ENCODE measurements around the gene ERICH4. TPM values are rescaled to one million over a fixed set of nuclear protein-coding genes. Genes with fewer than 3 reads are reported as not detected.

Gene ERICH4, protein sequence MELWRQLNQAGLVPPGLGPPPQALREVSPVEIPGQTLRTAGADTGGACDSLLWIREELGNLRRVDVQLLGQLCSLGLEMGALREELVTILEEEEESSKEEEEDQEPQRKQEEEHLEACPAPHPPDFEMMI
- total RNA-seq (not detected), polyA plus RNA-seq (not detected)

GRCh38 chr19:41442473-41443355 is at the start of gene ERICH4:
ERICH4 (plus strand) TSS chr19:41443156; CDS start chr19:41443170, 14 bp downstream.
- no peak for ATAC-seq
- FAIRE-seq = no peak
- Histone ChIP-seq H3K36me3 (no peaks in the 10 kb centered on the region), H3K4me1 (peaks cover 0 to 6% (median 4%) of the 10 kb centered on the region in 3 donors), H3K4me3 (no peak within 1 kb of the TSS), H3K27me3 (no peaks in the 10 kb centered on the region), H3K9me3 (no peaks in the 10 kb centered on the region), H3K27ac (no peak within 1 kb of the TSS)
- WGBS, 2 donors = 45 to 58% methylated on average over 7 of the region's 7 CpGs
- DNase-seq = no peak
- intact Hi-C loops (cut with DNase I) = loop anchor here in 2 of 3 donors (10.0 kb wide), 2 partner anchors 108 to 132 kb away; partner anchors contain the start of gene CEACAM21 (in 1 of the 2)
- TF ChIP-seq, protein P1, sequence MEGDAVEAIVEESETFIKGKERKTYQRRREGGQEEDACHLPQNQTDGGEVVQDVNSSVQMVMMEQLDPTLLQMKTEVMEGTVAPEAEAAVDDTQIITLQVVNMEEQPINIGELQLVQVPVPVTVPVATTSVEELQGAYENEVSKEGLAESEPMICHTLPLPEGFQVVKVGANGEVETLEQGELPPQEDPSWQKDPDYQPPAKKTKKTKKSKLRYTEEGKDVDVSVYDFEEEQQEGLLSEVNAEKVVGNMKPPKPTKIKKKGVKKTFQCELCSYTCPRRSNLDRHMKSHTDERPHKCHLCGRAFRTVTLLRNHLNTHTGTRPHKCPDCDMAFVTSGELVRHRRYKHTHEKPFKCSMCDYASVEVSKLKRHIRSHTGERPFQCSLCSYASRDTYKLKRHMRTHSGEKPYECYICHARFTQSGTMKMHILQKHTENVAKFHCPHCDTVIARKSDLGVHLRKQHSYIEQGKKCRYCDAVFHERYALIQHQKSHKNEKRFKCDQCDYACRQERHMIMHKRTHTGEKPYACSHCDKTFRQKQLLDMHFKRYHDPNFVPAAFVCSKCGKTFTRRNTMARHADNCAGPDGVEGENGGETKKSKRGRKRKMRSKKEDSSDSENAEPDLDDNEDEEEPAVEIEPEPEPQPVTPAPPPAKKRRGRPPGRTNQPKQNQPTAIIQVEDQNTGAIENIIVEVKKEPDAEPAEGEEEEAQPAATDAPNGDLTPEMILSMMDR (IDR thresholded peaks at IDR 0.05) = no peak

- FAIRE-seq = no peak
- H3K27ac ChIP-seq = no peak overlapping the region
- H3K27me3 ChIP-seq = no peaks in the 10 kb centered on the region
- no peak for DNase-seq
- WGBS, 2 donors = 69 to 80% methylated on average over 6 of the region's 6 CpGs
- no peak for ATAC-seq
- peak overlapping the region in 1 of 4 donors; percentile 87 for H3K4me3 ChIP-seq
- TF ChIP-seq, protein P1 (IDR thresholded peaks at IDR 0.05) = no peak
- H3K4me1 ChIP-seq = peaks cover 0 to 16% (median 9%) of the 10 kb centered on the region in 3 donors
- intact Hi-C loops (cut with DNase I) = no loop called here
- H3K9me3 ChIP-seq = no peaks in the 10 kb centered on the region
- H3K36me3 ChIP-seq = peaks cover 0 to 18% (median 6%) of the 10 kb centered on the region in 3 donors
These were observed 47.6 kb upstream of the ERICH4 start for GRCh38 chr19:41395355-41395754.

DNA sequence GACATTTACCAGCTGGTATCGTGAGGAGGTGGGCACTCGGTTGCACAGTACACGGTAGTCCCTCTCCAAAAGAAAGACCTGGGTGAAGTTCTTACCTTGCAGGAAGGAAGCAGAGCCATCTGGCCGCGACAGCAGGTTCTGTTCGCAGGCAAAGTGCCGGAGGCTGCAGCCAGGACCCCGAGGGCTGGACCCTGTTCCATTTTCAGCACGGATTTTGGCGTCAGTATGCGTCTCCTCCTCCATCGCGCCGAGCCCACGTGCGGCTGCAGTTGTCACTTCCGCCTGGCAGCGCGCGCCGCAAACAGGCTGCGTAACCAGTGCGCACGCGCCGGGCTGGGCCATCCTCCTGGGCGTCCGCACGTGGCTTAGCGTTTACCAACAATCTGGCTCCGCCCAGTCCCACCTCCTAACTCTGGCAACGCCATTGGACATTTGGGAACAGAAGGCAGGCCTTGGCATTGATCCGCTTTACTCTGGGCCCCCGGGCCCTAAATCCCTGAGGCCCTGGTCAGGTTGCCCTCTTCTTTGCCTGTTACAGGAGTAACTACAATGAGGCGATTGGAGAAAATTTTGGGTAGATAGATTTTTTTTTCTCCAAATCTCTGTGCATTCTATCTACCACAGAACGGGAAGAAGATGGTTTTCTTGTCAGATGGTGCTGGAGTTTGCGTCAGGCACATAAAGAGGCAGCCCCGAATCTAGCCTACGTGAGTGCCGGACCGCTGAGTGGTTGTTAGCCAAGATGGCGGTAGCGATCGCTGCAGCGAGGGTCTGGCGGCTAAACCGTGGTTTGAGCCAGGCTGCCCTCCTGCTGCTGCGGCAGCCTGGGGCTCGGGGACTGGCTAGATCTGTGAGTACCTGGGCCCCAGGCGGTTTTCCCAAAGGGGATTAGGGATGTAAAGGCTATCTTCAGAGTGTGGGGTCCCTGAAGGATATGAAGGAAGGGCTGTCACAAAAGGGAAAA is 45.6 kb upstream of the ERICH4 start, which contains the start of the genes BCKDHA and EXOSC5:
Gene BCKDHA, plus strand, starts transcription at position 733 of the 964 bp plus-strand sequence. Its CDS starts 10 bp downstream, at position 743.
Gene EXOSC5, minus strand, starts transcription at position 274 of the 964 bp plus-strand sequence. Its CDS starts 31 bp downstream, at position 243.
- Histone ChIP-seq H3K36me3 (no peaks in the 10 kb centered on the region), H3K27ac (peak within 1 kb of the TSS; percentile 93 to 99 (median 96)), H3K4me3 (peak within 1 kb of the TSS; percentile 64 to 95 (median 82)), H3K9me3 (no peaks in the 10 kb centered on the region), H3K4me1 (peaks cover 0 to 16% (median 9%) of the 10 kb centered on the region in 3 donors), H3K27me3 (no peaks in the 10 kb centered on the region)
- intact Hi-C loops (cut with DNase I) = no loop called here
- peak; percentile 95 for FAIRE-seq
- ATAC-seq = peak; percentile 96 to 99 (median 97)
- DNase-seq = peak; percentile 97 to 100 (median 100)
- WGBS, 2 donors = 0 to 1% methylated on average over 50 of the region's 50 CpGs
- TF ChIP-seq, protein P1 (IDR thresholded peaks at IDR 0.05) = no peak

- Histone ChIP-seq H3K4me3 (peak overlapping the region; percentile 51 to 95 (median 76)), H3K27ac (peak overlapping the region; percentile 93 to 99 (median 96)), H3K9me3 (no peaks in the 10 kb centered on the region), H3K4me1 (peaks cover 0 to 16% (median 9%) of the 10 kb centered on the region in 3 donors), H3K27me3 (no peaks in the 10 kb centered on the region), H3K36me3 (no peaks in the 10 kb centered on the region)
- FAIRE-seq (no peak), DNase-seq (no peak), ATAC-seq (peak in 1 of 4 donors; percentile 1)
- TF ChIP-seq, protein P1 (IDR thresholded peaks at IDR 0.05) = no peak
- 0% methylated on average over 5 of the region's 5 CpGs for WGBS, 2 donors
- intact Hi-C loops (cut with DNase I) = no loop called here
These were observed 44.9 kb upstream of the ERICH4 start for GRCh38 chr19:41398050-41398418.
